Subcutaneous adipose tissue (tissue), 4 donors: ENCODE measurements around the gene SORBS2. TPM values are rescaled to one million over a fixed set of nuclear protein-coding genes. Genes with fewer than 3 reads are reported as not detected.

Experiments used
- total RNA-seq, 4 donors: library from RNA; depleted of rRNA; stranded (reverse); fragments of >200 nt; gene quantifications; one replicate each; pipeline ENCODE4 v1.1.0, GENCODE V29; 2016
- TF ChIP-seq, protein P1 (sequence below): fragments of 450-650 bp; IDR thresholded peaks from one replicate; pipeline ENCODE4 v1.5.1; 2016; ENCODE audit warnings: low read depth, mild to moderate bottlenecking, control low read depth, antibody characterized with exemption, moderate library complexity

SORBS2 gene
- total RNA-seq, 4 donors from 2014 or later, result 6.8 to 59.0 (median 32.0) TPM

DNA sequence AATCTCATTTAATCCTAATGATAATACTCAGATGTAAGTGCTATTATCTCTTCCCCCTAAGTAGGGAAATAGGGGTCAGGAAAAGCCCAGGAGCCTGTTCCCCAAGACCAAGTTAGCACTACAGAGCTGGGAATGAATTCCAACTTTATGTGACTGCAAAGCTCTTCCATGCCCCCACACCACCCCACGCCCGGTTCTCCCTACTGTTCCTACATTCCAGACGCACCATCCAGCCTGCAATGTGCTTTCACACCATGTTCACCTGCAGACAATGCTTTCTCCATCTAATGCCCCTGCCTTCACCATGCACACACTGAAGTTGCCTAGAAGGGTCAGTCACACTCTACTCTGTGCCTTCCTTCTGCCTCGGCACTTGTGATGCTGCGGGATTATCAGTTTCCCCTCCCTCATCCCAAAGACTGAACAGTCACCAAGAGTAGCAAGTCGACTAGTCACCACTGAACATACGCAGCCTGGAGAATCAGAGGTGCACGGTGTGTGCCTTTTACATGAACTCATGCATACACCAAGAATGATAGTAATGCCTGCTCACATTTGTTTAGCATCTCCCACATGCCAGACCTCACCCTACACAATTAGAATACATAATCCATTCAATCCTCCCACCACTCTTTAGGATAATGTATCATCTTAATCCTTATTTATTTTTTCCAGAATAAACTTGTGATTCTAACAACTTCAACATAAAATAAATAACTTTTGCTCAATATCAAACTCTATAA, 14.2 kb downstream of the SORBS2 start:
- TF ChIP-seq, protein P1, sequence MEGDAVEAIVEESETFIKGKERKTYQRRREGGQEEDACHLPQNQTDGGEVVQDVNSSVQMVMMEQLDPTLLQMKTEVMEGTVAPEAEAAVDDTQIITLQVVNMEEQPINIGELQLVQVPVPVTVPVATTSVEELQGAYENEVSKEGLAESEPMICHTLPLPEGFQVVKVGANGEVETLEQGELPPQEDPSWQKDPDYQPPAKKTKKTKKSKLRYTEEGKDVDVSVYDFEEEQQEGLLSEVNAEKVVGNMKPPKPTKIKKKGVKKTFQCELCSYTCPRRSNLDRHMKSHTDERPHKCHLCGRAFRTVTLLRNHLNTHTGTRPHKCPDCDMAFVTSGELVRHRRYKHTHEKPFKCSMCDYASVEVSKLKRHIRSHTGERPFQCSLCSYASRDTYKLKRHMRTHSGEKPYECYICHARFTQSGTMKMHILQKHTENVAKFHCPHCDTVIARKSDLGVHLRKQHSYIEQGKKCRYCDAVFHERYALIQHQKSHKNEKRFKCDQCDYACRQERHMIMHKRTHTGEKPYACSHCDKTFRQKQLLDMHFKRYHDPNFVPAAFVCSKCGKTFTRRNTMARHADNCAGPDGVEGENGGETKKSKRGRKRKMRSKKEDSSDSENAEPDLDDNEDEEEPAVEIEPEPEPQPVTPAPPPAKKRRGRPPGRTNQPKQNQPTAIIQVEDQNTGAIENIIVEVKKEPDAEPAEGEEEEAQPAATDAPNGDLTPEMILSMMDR, result no peak

- TF ChIP-seq, protein P1, result no peak
These were observed 15.0 kb downstream of the SORBS2 start for GRCh38 chr4:185797018-185797417.

DNA sequence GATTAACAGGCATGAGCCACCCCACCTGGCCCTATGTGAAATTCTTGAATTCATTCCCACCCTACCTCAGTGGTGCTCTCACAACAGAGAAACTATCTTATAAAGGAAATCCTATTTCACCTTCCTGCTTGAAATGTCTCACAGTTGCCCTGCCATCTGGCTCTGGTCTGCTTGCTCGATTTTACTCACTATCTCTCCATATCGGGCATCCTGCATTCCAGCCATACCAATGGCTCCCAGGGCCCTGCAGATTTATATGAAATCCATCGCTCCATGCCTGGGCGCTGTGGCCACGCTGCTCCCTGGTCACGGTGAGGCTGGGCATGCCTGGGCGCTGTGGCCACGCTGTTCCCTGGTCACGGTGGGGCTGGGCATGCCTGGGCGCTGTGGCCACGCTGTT, 15.8 kb downstream of the SORBS2 start:
- TF ChIP-seq, protein P1, result no peak

DNA sequence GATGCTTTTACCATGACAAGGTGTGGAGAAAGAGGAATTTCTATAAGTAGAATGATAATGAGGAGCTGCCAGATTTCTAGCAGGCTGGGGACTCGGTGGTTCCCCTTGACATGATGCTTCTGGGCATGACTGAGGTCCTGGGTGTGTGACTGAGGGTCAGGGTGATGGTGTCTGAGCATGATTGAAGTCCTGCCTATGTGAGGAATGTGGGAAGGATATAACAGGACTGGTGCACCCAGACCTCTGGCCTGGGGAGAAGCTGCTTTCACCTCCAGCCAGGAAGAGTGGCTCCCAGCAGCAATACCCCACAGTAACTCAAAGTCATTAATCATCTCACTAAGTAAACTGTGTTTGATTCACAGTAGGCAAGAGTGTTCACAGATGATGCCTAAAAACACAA, 17.4 kb downstream of the SORBS2 start:
- TF ChIP-seq, protein P1, result no peak

- TF ChIP-seq, protein P1, result no peak
These were observed 18.3 kb downstream of the SORBS2 start for GRCh38 chr4:185793716-185794115.

DNA sequence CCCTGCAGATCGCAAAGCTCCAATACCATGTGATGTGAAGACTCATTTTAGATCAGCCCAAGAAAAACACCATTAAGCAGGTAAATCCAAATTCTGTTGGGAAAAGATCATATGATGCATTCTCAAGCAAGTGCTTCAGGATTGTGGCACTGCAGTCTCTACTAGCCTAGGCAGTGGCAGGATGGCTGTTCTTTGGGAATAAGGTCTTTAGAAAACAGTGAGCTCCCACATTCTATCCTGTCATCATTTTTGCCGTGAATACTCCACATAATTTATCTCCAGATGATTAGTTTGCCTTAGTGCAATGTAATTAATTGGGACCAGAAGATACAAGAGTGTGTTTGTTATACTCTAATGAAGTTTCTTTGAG, 18.9 kb downstream of the SORBS2 start:
- TF ChIP-seq, protein P1, result no peak

DNA sequence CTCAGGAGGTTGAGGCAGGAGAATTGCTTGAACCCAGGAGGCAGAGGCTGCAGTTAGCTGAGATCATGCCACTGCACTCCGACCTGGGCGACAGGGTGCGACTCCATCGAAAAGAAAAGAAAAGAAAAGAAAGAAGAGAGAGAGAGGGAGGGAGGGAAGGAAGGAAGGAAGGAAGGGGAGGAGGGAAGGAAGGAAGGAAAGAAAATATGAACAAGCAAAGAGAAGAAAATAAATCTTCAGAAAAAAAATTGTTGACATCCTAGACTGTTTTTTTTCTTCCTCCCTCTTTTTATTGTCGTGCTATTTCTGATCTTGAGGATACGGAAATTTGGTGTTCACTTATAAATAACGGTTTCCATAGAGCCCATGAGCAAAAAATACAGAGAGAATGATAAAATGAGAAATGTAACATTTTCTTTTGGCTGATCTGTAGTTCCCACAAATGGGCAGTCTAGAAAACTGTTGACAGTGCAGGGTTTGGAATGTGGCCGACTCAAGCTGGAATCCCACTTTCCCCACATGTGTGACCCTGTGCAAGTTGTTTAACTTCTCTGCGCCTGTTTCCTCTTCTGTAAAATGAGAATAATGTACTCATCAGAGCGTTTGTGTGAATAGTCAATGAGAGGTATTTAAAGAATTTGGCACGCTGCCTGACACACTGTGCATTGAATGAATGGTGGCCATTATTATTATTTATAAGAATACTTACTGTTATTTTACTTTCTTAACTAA, 19.4 kb downstream of the SORBS2 start:
- TF ChIP-seq, protein P1, result no peak
